Esophagus muscularis mucosa (tissue), 4 donors: Measurements from ENCODE around the gene STX11. TPM values are rescaled to one million over a fixed set of nuclear protein-coding genes. Genes with fewer than 3 reads are reported as not detected.
"Not testable (repeated sequence)": the region's sequence is repeated elsewhere in the genome, so short reads cannot be mapped to it uniquely, and the experiment has no call there.

Experiments used
- DNase-seq: peaks from one replicate; pipeline ENCODE4 v3.0.0-alpha.2; 2017; ENCODE audit errors: extremely low spot score
- H3K27ac ChIP-seq, 4 donors: fragments of 200-600 bp; sonication (generic); replicated peaks in 1 of 4; 1 replicate in 3 of 4; 2 replicates in 1 of 4; pipeline ENCODE4 v1.5.1; 2016 to 2019; ENCODE audit warnings: mild to moderate bottlenecking in 1 of 4
- H3K27me3 ChIP-seq, 4 donors: fragments of 200-600 bp; sonication (generic); one replicate each; pipeline versions ENCODE4 v1.5.1 to v1.6.0; 2016 to 2019
- H3K36me3 ChIP-seq, 4 donors: fragments of 200-600 bp; sonication (generic); one replicate each; pipeline ENCODE4 v1.5.1; 2016 to 2019
- H3K4me1 ChIP-seq, 4 donors: fragments of 200-600 bp; sonication (generic); one replicate each; pipeline ENCODE4 v1.5.1; 2016 to 2019
- H3K4me3 ChIP-seq, 4 donors: fragments of 200-600 bp; sonication (generic); 1 replicate in 2 of 4; 2 replicates in 2 of 4; pipeline ENCODE4 v1.5.1; 2016 to 2019; ENCODE audit warnings: mild to moderate bottlenecking in 4 of 4, moderate library complexity in 1 of 4
- H3K9me3 ChIP-seq, 4 donors: fragments of 200-600 bp; sonication (generic); 1 replicate in 3 of 4; 2 replicates in 1 of 4; pipeline ENCODE4 v1.5.1; 2016 to 2019
- EP300 ChIP-seq: sonication (generic); formaldehyde crosslinking; IDR thresholded peaks from one replicate; pipeline ENCODE4 v1.6.1; 2017; ENCODE audit warnings: antibody characterized with exemption
- POLR2A ChIP-seq: fragments of 450-650 bp; IDR thresholded peaks from one replicate; pipeline ENCODE4 v1.6.1; 2017; ENCODE audit warnings: antibody characterized with exemption, moderate library complexity, mild to moderate bottlenecking, low read depth
- POLR2AphosphoS5 ChIP-seq, 2 donors: sonication (generic); formaldehyde crosslinking; IDR thresholded peaks; one replicate each; pipeline ENCODE4 v1.6.1; 2017; ENCODE audit warnings: antibody characterized with exemption in 2 of 2
- whole genome bisulfite sequencing: methylation state at CpG from one replicate; pipeline ENCODE4 v1.1.5; 2018; 5-methylcytosine and 5-hydroxymethylcytosine counted together
- intact Hi-C: fragments of 100-400 bp; cut with DNase I; formaldehyde crosslinking; loops from one replicate; pipeline ENCODE4 v1.15.1; 2023
- total RNA-seq, 4 donors: library from RNA; depleted of rRNA; stranded (reverse); fragments of >200 nt; gene quantifications; one replicate each; pipeline versions ENCODE4 v1.1.0 to v1.2.1, GENCODE V29; 2016
- TF ChIP-seq, protein P1 (sequence below), 3 experiments: fragments of 200-600 bp in 2 of 3; fragments of 450-650 bp in 1 of 3; sonication (generic) in 2 of 3; IDR thresholded peaks; one replicate each; pipeline ENCODE4 v1.5.1; 2017 to 2019; ENCODE audit warnings: antibody characterized with exemption in 3 of 3, mild to moderate bottlenecking in 2 of 3, moderate library complexity in 1 of 3

The STX11 gene
- total RNA-seq, 4 donors from 2014 or later = 3.3 to 14.1 (median 7.1) TPM

- H3K27me3 ChIP-seq = no peaks in the 10 kb centered on the region
- TF ChIP-seq POLR2A (no peak), POLR2AphosphoS5 (IDR thresholded peaks at IDR 0.05) (no peak), EP300 (no peak)
- TF ChIP-seq, protein P1, sequence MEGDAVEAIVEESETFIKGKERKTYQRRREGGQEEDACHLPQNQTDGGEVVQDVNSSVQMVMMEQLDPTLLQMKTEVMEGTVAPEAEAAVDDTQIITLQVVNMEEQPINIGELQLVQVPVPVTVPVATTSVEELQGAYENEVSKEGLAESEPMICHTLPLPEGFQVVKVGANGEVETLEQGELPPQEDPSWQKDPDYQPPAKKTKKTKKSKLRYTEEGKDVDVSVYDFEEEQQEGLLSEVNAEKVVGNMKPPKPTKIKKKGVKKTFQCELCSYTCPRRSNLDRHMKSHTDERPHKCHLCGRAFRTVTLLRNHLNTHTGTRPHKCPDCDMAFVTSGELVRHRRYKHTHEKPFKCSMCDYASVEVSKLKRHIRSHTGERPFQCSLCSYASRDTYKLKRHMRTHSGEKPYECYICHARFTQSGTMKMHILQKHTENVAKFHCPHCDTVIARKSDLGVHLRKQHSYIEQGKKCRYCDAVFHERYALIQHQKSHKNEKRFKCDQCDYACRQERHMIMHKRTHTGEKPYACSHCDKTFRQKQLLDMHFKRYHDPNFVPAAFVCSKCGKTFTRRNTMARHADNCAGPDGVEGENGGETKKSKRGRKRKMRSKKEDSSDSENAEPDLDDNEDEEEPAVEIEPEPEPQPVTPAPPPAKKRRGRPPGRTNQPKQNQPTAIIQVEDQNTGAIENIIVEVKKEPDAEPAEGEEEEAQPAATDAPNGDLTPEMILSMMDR (IDR thresholded peaks at IDR 0.05) = no peak
- H3K9me3 ChIP-seq = no peaks in the 10 kb centered on the region
- no peak overlapping the region for H3K27ac ChIP-seq
- no peak for DNase-seq
- intact Hi-C loops = no loop called here
- H3K36me3 ChIP-seq = no peaks in the 10 kb centered on the region
- WGBS = 57% methylated on average over 1 of the region's 1 CpG
- H3K4me3 ChIP-seq = no peak overlapping the region
- H3K4me1 ChIP-seq = no peaks in the 10 kb centered on the region
Measured at GRCh38 chr6:144131248-144131709, 19.0 kb upstream of the STX11 start.

- H3K27ac ChIP-seq, H3K9me3 ChIP-seq, H3K4me3 ChIP-seq, H3K4me1 ChIP-seq, DNase-seq, H3K27me3 ChIP-seq, H3K36me3 ChIP-seq, intact Hi-C loops: not testable (repeated sequence)
Measured at GRCh38 chr6:144132167-144132690, 18.1 kb upstream of the STX11 start.

DNA sequence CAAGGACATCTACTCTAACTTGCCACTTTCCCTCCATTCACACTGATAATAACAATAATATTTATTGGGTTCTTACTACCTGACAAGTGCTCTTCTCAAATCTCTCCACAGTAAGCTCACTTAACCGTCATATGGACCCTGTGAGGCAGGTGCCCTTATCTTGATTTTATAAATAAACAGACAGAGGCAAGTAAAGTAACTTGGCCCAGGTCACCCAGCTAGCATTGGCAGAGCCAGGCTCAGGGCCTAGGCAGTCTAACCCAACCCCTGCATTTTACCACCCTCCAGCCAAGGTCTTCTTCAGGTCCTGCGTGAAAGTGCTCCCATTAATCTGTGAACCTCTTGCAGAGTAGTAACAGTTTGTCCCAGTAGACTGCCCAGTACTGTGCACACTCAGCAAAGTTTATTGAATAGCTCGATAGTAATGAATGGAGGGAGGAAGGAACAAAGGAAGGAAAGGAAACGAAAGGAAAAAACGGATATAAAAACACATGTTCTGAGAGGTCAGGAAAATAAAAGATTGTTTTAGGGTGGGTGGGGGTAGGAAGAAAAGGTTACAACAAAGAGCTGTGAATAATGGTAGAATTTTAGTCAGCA is 17.0 kb upstream of the STX11 start:
- Histone ChIP-seq H3K4me1 (no peaks in the 10 kb centered on the region), H3K27ac (no peak overlapping the region), H3K4me3 (no peak overlapping the region), H3K27me3 (no peaks in the 10 kb centered on the region), H3K36me3 (no peaks in the 10 kb centered on the region), H3K9me3 (no peaks in the 10 kb centered on the region)
- DNase-seq = no peak
- TF ChIP-seq POLR2AphosphoS5 (IDR thresholded peaks at IDR 0.05) (no peak), POLR2A (no peak), EP300 (no peak)
- TF ChIP-seq, protein P1 (IDR thresholded peaks at IDR 0.05) = no peak
- 94% methylated on average over 5 of the region's 5 CpGs for WGBS
- intact Hi-C loops = no loop called here

DNA sequence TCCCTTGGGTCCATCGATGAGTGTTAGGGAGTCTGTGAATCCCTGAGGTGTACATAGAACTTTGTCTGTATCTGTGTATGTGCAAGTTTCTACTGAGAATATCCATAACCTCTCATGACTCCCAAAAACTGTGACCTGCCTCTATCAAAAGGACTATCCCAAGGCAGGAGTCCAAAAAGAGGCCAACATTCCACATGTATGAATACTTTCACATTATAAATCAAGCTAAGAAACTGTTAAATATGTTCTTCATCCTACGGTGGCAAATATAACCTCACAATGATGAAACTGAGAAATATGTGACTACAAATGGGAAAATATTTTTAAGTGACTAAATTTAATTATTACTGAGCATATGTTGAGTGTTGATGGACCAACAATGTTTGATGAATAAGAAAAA is 16.1 kb upstream of the STX11 start:
- intact Hi-C loops = no loop called here
- Histone ChIP-seq H3K36me3 (no peaks in the 10 kb centered on the region), H3K4me1 (no peaks in the 10 kb centered on the region), H3K4me3 (no peak overlapping the region), H3K27ac (no peak overlapping the region), H3K9me3 (no peaks in the 10 kb centered on the region), H3K27me3 (no peaks in the 10 kb centered on the region)
- WGBS = 81% methylated on average over 2 of the region's 2 CpGs
- TF ChIP-seq, protein P1 (IDR thresholded peaks at IDR 0.05) = no peak
- TF ChIP-seq POLR2AphosphoS5 (IDR thresholded peaks at IDR 0.05) (no peak), EP300 (no peak), POLR2A (no peak)
- no peak for DNase-seq

GRCh38 chr6:144134737-144135136 is 15.6 kb upstream of the STX11 start:
- Histone ChIP-seq H3K27me3 (no peaks in the 10 kb centered on the region), H3K4me1 (no peaks in the 10 kb centered on the region), H3K36me3 (no peaks in the 10 kb centered on the region), H3K4me3 (no peak overlapping the region), H3K9me3 (no peaks in the 10 kb centered on the region), H3K27ac (no peak overlapping the region)
- TF ChIP-seq POLR2A (no peak), POLR2AphosphoS5 (IDR thresholded peaks at IDR 0.05) (no peak), EP300 (no peak)
- TF ChIP-seq, protein P1 (IDR thresholded peaks at IDR 0.05) = no peak
- 71% methylated on average over 2 of the region's 2 CpGs for WGBS
- no peak for DNase-seq
- intact Hi-C loops = no loop called here
